GM18519 (cell line): ENCODE results near the gene ACHE.

Source experiments
- ATAC-seq: cut with Tn5 transposase; IDR thresholded peaks from one replicate; pipeline ENCODE4 v1.9.1; 2021; ENCODE audit warnings: mild to moderate bottlenecking, moderate library complexity; ENCODE audit not compliant: unreplicated experiment, low FRiP score

Gene ACHE

GRCh38 chr7:100886142-100886935 is 9.3 kb downstream of the ACHE start:
- ATAC-seq, result no peak

GRCh38 chr7:100885440-100886141 is 10.1 kb downstream of the ACHE start:
- no peak for ATAC-seq

DNA sequence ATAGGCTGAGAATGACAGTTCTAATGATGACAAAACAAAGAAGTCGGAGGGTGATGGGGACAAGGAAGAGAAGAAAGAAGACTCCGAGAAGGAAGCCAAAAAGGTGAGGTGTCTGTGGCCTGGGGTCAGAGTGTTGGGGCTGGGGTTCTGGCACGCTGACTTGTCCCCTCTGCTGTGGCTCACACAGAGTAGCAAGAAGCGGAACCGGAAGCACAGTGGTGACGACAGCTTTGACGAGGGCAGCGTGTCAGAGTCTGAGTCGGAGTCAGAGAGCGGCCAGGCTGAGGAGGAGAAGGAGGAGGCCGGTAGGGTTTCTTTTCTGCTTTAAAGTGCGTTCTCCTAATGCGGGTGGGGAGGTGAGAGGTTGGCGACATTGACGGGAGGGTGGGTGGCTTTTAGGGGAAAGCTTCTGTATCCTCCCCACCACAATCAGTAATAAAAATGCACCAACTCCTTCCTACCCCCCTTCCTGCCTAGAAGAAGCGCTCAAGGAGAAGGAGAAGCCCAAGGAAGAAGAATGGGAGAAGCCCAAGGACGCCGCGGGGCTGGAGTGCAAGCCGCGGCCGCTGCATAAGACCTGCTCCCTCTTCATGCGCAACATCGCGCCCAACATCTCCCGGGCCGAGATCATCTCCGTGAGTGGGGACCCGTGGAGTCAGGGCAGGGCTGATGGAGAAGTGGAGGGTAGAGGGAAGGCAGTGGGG is 10.8 kb downstream of the ACHE start:
- no peak for ATAC-seq

- ATAC-seq, result no peak
These were observed 12.7 kb downstream of the ACHE start for GRCh38 chr7:100882785-100883526.

- no peak for ATAC-seq
These were observed 13.5 kb downstream of the ACHE start for GRCh38 chr7:100882201-100882600.

DNA sequence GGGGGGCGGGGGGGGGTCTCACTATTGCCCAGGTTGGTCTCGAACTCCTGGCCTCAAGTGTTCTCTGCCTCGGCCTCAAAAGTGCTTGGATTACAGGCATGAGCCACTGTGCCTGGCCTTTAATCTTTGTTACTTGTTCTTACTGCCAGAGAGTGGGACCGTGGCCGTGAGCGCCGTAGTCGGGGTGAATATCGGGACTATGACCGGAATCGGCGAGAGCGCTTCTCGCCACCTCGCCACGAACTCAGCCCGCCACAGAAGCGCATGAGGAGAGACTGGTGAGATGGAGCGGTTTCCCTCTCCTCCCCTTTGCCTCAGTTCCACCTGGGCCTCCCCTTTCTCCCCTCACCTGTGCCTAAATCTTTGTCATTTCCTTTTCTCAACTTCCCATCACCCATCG is 14.6 kb downstream of the ACHE start:
- no peak for ATAC-seq

GRCh38 chr7:100880645-100881044 is 15.0 kb downstream of the ACHE start:
- ATAC-seq, result no peak

- no peak for ATAC-seq
These were observed 15.9 kb downstream of the ACHE start for GRCh38 chr7:100879685-100880261.

DNA sequence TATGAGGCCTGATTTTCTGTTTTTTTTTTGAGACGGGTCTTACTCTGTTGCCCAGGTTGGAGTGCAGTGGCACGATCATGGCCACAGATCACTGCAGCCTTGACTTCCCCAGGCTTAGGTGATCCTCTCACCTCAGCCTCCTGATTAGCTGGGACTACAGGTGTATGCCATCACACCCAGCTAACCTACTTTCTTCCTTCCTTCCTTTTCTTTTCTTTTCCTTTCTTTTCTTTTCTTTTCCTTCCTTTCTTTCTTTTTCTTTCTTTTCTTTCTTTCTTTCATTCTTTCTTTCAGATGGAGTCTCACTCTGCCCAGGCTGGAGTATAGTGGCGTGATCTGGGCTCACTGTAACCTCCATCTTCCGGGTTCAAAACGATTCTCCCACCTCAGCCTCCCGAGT is 17.0 kb downstream of the ACHE start:
- ATAC-seq, result no peak

GRCh38 chr7:100878013-100878412 is 17.7 kb downstream of the ACHE start:
- no peak for ATAC-seq

DNA sequence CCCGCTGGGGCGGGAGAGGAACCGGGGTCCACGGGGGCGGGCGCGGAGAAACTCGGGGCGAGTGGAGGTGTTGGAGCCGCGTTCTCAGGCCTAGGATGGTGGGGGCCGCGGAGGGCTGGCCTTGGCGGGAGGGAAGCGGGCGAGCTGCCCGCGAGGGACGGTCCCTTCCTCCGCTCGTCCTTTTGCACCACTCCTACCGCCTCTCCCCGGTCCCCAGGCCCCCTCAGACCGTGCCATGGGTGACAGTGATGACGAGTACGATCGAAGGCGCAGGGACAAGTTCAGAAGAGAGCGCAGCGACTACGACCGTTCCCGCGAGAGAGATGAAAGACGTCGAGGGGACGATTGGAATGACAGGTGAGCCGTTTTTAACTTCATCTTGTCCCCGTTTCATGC is 20.3 kb downstream of the ACHE start:
- ATAC-seq, result no peak

GRCh38 chr7:100874577-100875355 is 20.9 kb downstream of the ACHE start, which contains the start of gene SRRT:
Gene SRRT, plus strand, starts transcription at chr7:100875103. Its CDS starts 488 bp downstream, at chr7:100875591.
- ATAC-seq, result peak; percentile 60

GRCh38 chr7:100874300-100874576 is 21.4 kb downstream of the ACHE start:
- ATAC-seq, result no peak

DNA sequence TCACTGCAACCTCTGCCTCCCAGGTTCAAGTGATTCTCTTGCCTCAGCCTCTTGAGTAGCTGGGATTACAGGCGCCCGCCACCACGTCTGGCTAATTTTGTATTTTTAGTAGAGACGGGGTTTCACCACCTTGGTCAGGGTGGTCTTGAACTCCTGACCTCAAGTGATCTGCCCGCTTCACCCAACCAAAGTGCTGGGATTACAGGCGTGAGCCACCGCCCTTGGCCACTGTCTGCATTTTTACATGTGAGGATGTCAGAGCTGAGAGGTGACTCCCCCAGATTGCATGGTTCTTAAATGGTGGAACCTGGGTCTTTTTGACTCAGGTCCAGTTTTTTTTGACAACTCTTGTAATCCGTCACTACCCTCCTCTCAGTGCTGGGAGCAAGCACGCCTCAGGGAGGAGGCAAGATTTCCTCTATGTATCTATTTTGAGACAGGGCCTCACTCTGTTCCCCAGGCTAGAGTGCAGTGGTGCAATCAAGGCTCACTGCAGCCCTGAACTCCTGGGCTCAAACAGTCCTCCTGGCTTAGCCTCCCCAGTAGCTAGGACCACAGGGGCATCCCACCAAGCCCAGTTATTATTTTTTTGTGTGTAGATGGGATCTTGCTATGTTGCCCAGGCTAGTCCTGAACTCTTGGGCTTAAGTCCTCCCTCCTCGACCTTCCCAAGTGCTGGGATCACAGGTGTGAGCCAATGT is 21.9 kb downstream of the ACHE start:
- no peak for ATAC-seq

DNA sequence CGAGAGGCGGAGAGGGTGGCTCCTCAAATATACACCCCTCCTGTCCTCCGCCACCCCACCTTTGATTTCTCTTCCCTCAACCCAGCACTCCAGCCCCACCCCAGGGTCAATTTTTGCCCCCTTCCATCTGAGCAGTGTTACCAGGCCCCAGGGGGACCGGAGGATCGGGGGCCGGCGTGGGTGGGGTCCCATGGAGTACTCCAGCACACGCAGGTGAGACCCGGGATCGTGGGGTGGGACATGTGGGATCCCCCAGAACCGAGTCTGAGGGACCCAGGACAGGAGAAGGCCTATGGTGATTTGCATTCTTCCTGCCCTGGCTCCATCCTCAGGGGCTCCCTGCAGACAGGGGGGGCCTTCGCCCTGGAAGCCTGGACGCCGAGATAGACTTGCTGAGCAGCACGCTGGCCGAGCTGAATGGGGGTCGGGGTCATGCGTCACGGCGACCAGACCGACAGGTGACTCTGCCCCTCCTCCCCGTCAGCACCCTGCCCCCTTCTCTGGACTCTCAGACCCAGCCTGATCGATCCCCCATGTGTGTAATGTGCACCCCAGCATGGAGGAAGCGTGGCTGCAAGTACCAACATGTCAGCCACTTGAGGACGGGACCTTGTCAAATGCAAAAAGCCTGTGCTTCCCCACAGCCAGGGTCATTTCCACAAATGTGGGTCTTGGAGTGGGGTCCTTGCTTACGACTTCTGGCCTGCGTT is 27.8 kb downstream of the ACHE start:
- ATAC-seq, result no peak

- ATAC-seq, result no peak
These were observed 28.5 kb downstream of the ACHE start, which contains the start of gene TRIP6 for GRCh38 chr7:100867040-100867775. Gene TRIP6, plus strand, starts transcription at chr7:100867387. Its CDS starts 111 bp downstream, at chr7:100867498.

- ATAC-seq, result no peak
These were observed 29.0 kb downstream of the ACHE start for GRCh38 chr7:100866729-100867039.
